Lower lobe of right lung (tissue), 2 donors: ENCODE measurements around the gene CRKL. TPM values are rescaled to one million over a fixed set of nuclear protein-coding genes. Genes with fewer than 3 reads are reported as not detected.

Source experiments
- ATAC-seq, 2 donors: fragments of 200-7000 bp; cut with Tn5 transposase; one replicate each; pipeline ENCODE4 v1.9.1; 2020 to 2022; ENCODE audit warnings: mild to moderate bottlenecking in 2 of 2, moderate library complexity in 2 of 2
- DNase-seq: peaks from one replicate; pipeline ENCODE4 v3.0.0-alpha.2; 2020
- H3K27ac ChIP-seq: fragments of 200-600 bp; one replicate; pipeline ENCODE4 v1.8.0; 2022
- H3K27me3 ChIP-seq: fragments of 200-600 bp; one replicate; pipeline ENCODE4 v1.8.0; 2022; ENCODE audit warnings: low read depth
- H3K36me3 ChIP-seq: fragments of 200-600 bp; one replicate; pipeline ENCODE4 v1.8.0; 2022; ENCODE audit warnings: mild to moderate bottlenecking
- H3K4me1 ChIP-seq: fragments of 200-600 bp; one replicate; pipeline ENCODE4 v1.8.0; 2022
- H3K4me3 ChIP-seq: fragments of 200-600 bp; one replicate; pipeline ENCODE4 v1.8.0; 2022; ENCODE audit warnings: mild to moderate bottlenecking
- H3K9me3 ChIP-seq: fragments of 200-600 bp; one replicate; pipeline ENCODE4 v1.8.0; 2022
- CTCF ChIP-seq: fragments of 200-600 bp; IDR thresholded peaks from one replicate; pipeline ENCODE4 v1.8.0; 2022; ENCODE audit warnings: antibody characterized with exemption, mild to moderate bottlenecking
- intact Hi-C: fragments of 100-400 bp; cut with DNase I; formaldehyde crosslinking; loops from one replicate; pipeline ENCODE4 v1.11.0; 2022
- total RNA-seq: library from RNA; stranded (reverse); fragmentation: NEBNext Ultra II Directional; extraction: Animal tissue kit (Norgen Biotek cat#: 25700); gene quantifications from one replicate; pipeline ENCODE4 v1.2.1, GENCODE V29; 2021
- donor health status: DM: no; HTN: yes; CAD: no; lungs with severe emphysema.

Gene CRKL
- total RNA-seq, 1 donor from 2014 or later = 53.5 TPM

GRCh38 chr22:21001601-21002325 is 84.6 kb downstream of the CRKL start, which contains the start of gene THAP7:
TSS of gene THAP7 (minus strand) at chr22:21002118. CDS start at chr22:21001911, 207 bp downstream.
- TF ChIP-seq CTCF = no peak
- peak within 1 kb of the TSS; percentile 90 for H3K4me3 ChIP-seq
- DNase-seq = peak; percentile 99
- H3K9me3 ChIP-seq = no peaks in the 10 kb centered on the region
- peaks cover 34% of the 10 kb centered on the region for H3K4me1 ChIP-seq
- H3K27me3 ChIP-seq = no peaks in the 10 kb centered on the region
- H3K27ac ChIP-seq = peak within 1 kb of the TSS; percentile 99
- peaks cover 38% of the 10 kb centered on the region for H3K36me3 ChIP-seq
- intact Hi-C loops = no loop called here
- ATAC-seq = peak; percentile 97 to 99

Other genes with a start within 250 kb of the CRKL start
- gene SERPIND1, start 143.3 kb upstream of the CRKL start, total RNA-seq = 0.24 TPM
- gene PI4KA, start 58.6 kb upstream of the CRKL start, total RNA-seq = 109 TPM
- 22.5 TPM for gene SNAP29, start 58.4 kb upstream of the CRKL start, total RNA-seq
- 12.3 TPM for gene AIFM3, start 49.8 kb downstream of the CRKL start, total RNA-seq
- gene LZTR1, start 64.9 kb downstream of the CRKL start, total RNA-seq = 51.6 TPM
- gene THAP7, start 84.7 kb downstream of the CRKL start, total RNA-seq = 24.3 TPM
- gene P2RX6, start 97.8 kb downstream of the CRKL start, total RNA-seq = 2.1 TPM
- gene SLC7A4, start 115.2 kb downstream of the CRKL start, total RNA-seq = 0.47 TPM
- gene LRRC74B, start 128.5 kb downstream of the CRKL start, total RNA-seq = 3.6 TPM